NCI-H1092 treated with DMSO at 0.1 percent for 48 hours (cell line): ENCODE data around the gene ETV6.

Experiments
- DNase-seq: peaks from one replicate; lab custom pipeline; 2025; lab: John Stamatoyannopoulos, UW

The ETV6 gene

GRCh38 chr12:11694528-11694927 is 45.1 kb downstream of the ETV6 start:
- no peak for DNase-seq

GRCh38 chr12:11695321-11695720 is 45.8 kb downstream of the ETV6 start:
- no peak for DNase-seq

- no peak for DNase-seq
Measured at GRCh38 chr12:11696084-11696483, 46.6 kb downstream of the ETV6 start.

- DNase-seq, result no peak
Measured at GRCh38 chr12:11697131-11697530, 47.7 kb downstream of the ETV6 start.

GRCh38 chr12:11697670-11698387 is 48.4 kb downstream of the ETV6 start:
- DNase-seq, result no peak

- DNase-seq, result no peak
Measured at GRCh38 chr12:11698729-11699128, 49.3 kb downstream of the ETV6 start.

GRCh38 chr12:11701433-11701832 is 52.0 kb downstream of the ETV6 start:
- DNase-seq, result no peak

GRCh38 chr12:11702959-11703358 is 53.5 kb downstream of the ETV6 start:
- no peak for DNase-seq

- DNase-seq, result no peak
Measured at GRCh38 chr12:11703378-11703777, 53.9 kb downstream of the ETV6 start.

GRCh38 chr12:11704089-11704488 is 54.6 kb downstream of the ETV6 start:
- DNase-seq, result no peak

- DNase-seq, result no peak
Measured at GRCh38 chr12:11705010-11705409, 55.5 kb downstream of the ETV6 start.

- peak; percentile 2 for DNase-seq
Measured at GRCh38 chr12:11706509-11707379, 57.3 kb downstream of the ETV6 start.

- peak; percentile 7 for DNase-seq
Measured at GRCh38 chr12:11707535-11707934, 58.1 kb downstream of the ETV6 start.

- no peak for DNase-seq
Measured at GRCh38 chr12:11709513-11709912, 60.0 kb downstream of the ETV6 start.

GRCh38 chr12:11710431-11710830 is 61.0 kb downstream of the ETV6 start:
- DNase-seq, result no peak

- DNase-seq, result no peak
Measured at GRCh38 chr12:11710906-11711305, 61.4 kb downstream of the ETV6 start.

- no peak for DNase-seq
Measured at GRCh38 chr12:11711651-11712327, 62.3 kb downstream of the ETV6 start.

GRCh38 chr12:11712491-11712890 is 63.0 kb downstream of the ETV6 start:
- DNase-seq, result no peak

- no peak for DNase-seq
Measured at GRCh38 chr12:11713202-11713601, 63.7 kb downstream of the ETV6 start.

- DNase-seq, result no peak
Measured at GRCh38 chr12:11714626-11715025, 65.2 kb downstream of the ETV6 start.

GRCh38 chr12:11715621-11716020 is 66.1 kb downstream of the ETV6 start:
- DNase-seq, result no peak

GRCh38 chr12:11716794-11717518 is 67.5 kb downstream of the ETV6 start:
- DNase-seq, result no peak
